Fibroblast of lung (primary cell): ENCODE data around the gene ATXN1.

Source experiments
- EZH2 ChIP-seq: IDR thresholded peaks from 2 replicates; pipeline ENCODE4 v1.5.1; 2012; ENCODE audit warnings: low read length, control low read depth, mild to moderate bottlenecking; ENCODE audit errors: missing control alignments
- TF ChIP-seq, protein P1 (sequence below), 2 donors: IDR thresholded peaks in 1 of 2; conservative IDR thresholded peaks in 1 of 2; 1 replicate in 1 of 2; 2 replicates in 1 of 2; pipeline ENCODE4 v1.5.1; 2011 to 2012; ENCODE audit warnings: low read length in 2 of 2, control low read depth in 1 of 2, inconsistent platforms in 1 of 2, low read depth in 1 of 2, mild to moderate bottlenecking in 1 of 2

DNA sequence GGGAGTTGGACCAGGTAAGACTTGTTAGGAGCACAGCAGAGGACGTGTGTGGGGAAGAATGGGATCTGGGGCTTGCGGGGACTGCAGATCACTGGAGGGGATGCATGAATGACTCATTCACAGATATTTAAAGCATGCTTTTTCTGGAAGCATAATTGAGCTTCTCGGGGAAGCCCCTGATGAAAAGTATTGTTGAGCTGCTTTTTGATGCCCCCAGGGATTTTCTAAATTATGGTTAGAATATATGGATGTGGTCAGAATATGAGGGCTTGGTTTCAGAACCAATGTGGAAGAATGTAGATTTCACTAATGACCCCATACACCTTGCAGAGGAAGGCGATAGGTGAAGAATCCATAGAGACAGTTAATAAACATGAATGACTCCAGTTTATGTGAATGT is 486.8 kb downstream of the ATXN1 start:
- TF ChIP-seq, protein P1, sequence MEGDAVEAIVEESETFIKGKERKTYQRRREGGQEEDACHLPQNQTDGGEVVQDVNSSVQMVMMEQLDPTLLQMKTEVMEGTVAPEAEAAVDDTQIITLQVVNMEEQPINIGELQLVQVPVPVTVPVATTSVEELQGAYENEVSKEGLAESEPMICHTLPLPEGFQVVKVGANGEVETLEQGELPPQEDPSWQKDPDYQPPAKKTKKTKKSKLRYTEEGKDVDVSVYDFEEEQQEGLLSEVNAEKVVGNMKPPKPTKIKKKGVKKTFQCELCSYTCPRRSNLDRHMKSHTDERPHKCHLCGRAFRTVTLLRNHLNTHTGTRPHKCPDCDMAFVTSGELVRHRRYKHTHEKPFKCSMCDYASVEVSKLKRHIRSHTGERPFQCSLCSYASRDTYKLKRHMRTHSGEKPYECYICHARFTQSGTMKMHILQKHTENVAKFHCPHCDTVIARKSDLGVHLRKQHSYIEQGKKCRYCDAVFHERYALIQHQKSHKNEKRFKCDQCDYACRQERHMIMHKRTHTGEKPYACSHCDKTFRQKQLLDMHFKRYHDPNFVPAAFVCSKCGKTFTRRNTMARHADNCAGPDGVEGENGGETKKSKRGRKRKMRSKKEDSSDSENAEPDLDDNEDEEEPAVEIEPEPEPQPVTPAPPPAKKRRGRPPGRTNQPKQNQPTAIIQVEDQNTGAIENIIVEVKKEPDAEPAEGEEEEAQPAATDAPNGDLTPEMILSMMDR (conservative IDR thresholded peaks at IDR 0.05 in 1 of 2, IDR thresholded peaks at IDR 0.05 in 1 of 2; ENCODE audit: low read depth in 1 of 2, low read length in 2 of 2): no peak
- TF ChIP-seq EZH2: no peak
